MM.1S (cell line): Measurements from ENCODE around the gene LEMD3.

ENCODE experiments used
- DNase-seq: peaks from one replicate; pipeline ENCODE4 v3.0.0-alpha.2; 2015
- H2AFZ ChIP-seq: fragments of 300-600 bp; sonication (generic); 2 replicates; pipeline ENCODE4 v1.6.0; 2016; ENCODE audit warnings: antibody characterized with exemption, low read length
- H3F3A ChIP-seq: fragments of 300-600 bp; sonication (generic); 2 replicates; pipeline ENCODE4 v1.6.1; 2016; ENCODE audit warnings: mild to moderate bottlenecking, antibody characterized with exemption, low read length, moderate library complexity, mixed read lengths; ENCODE audit not compliant: insufficient read depth
- H3K27ac ChIP-seq: fragments of 300-600 bp; sonication (generic); 2 replicates; pipeline ENCODE4 v1.5.1; 2016; ENCODE audit warnings: mild to moderate bottlenecking, low read length
- H3K27me3 ChIP-seq: fragments of 300-600 bp; sonication (generic); replicated peaks from 2 replicates; pipeline ENCODE4 v1.6.0; 2016; ENCODE audit warnings: low read length; ENCODE audit not compliant: insufficient read depth
- H3K36me3 ChIP-seq: fragments of 300-600 bp; sonication (generic); replicated peaks from 2 replicates; pipeline ENCODE4 v1.6.1; 2016; ENCODE audit warnings: mild to moderate bottlenecking, low read length, mixed read lengths; ENCODE audit not compliant: insufficient read depth
- H3K4me1 ChIP-seq: fragments of 300-600 bp; sonication (generic); 2 replicates; pipeline ENCODE4 v1.6.1; 2016; ENCODE audit warnings: low read length, mixed read lengths
- H3K4me2 ChIP-seq: fragments of 300-600 bp; sonication (generic); 2 replicates; pipeline ENCODE4 v1.6.0; 2016; ENCODE audit warnings: low read depth, low read length
- H3K4me3 ChIP-seq: fragments of 300-600 bp; sonication (generic); 2 replicates; pipeline ENCODE4 v1.5.1; 2016; ENCODE audit warnings: low read length, mixed read lengths
- H3K79me2 ChIP-seq: fragments of 300-600 bp; sonication (generic); 2 replicates; pipeline ENCODE4 v1.6.1; 2016; ENCODE audit warnings: mixed run types, low read length, mixed read lengths
- H3K9ac ChIP-seq: fragments of 300-600 bp; sonication (generic); 2 replicates; pipeline ENCODE4 v1.6.1; 2016; ENCODE audit warnings: low read length, mixed read lengths
- H3K9me2 ChIP-seq: fragments of 300-600 bp; sonication (generic); replicated peaks from 2 replicates; pipeline ENCODE4 v1.6.1; 2016; ENCODE audit warnings: mild to moderate bottlenecking, low read length, mixed read lengths; ENCODE audit not compliant: insufficient read depth
- H3K9me3 ChIP-seq: fragments of 300-600 bp; sonication (generic); replicated peaks from 2 replicates; pipeline ENCODE4 v1.6.1; 2016; ENCODE audit warnings: mild to moderate bottlenecking, low read length, mixed read lengths; ENCODE audit not compliant: insufficient read depth
- H4K20me1 ChIP-seq: fragments of 300-600 bp; sonication (generic); 2 replicates; pipeline ENCODE4 v1.6.1; 2016; ENCODE audit warnings: mild to moderate bottlenecking, low read length, moderate library complexity, mixed read lengths; ENCODE audit not compliant: insufficient read depth
- EZH2 ChIP-seq: fragments of 300-600 bp; sonication (generic); optimal IDR thresholded peaks from 2 replicates; pipeline ENCODE3; 2017; ENCODE audit warnings: low read depth, mild to moderate bottlenecking, antibody characterized with exemption, low read length, mixed read lengths
- EZH2phosphoT487 ChIP-seq: fragments of 300-600 bp; sonication (generic); IDR thresholded peaks from 2 replicates; pipeline ENCODE4 v1.6.1; 2018; ENCODE audit warnings: antibody characterized with exemption, low read length
- TF ChIP-seq, protein P1 (sequence below): fragments of 300-600 bp; sonication (generic); IDR thresholded peaks from 2 replicates; pipeline ENCODE4 v1.5.1; 2016; ENCODE audit warnings: antibody characterized with exemption, low read length, mixed read lengths

The LEMD3 gene

DNA sequence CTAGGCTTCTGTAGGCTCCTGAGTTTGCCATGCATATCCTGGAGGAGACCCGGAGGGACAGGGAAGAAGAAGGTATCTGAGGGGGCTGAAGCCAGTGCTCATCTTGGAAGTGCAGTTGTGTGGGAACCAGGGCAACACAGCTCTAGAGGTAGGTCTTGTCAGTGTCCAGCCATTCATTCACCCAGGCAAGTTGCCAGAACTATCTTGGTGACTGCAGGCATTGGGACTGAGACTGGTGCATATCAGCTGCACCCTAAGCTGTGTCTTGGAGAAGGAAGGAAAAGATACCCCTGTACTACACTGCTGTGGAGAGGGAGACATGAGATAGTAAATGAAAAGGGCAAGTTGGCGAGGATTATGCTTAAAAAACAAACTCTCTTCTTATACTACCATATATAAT is 43.4 kb upstream of the LEMD3 start:
- no peak overlapping the region for H3K4me2 ChIP-seq
- H3K36me3 ChIP-seq, result no peaks in the 10 kb centered on the region
- no peak overlapping the region for H2AFZ ChIP-seq
- no peaks in the 10 kb centered on the region for H3K9me3 ChIP-seq
- H3F3A ChIP-seq, result no peaks in the 10 kb centered on the region
- DNase-seq, result no peak
- H4K20me1 ChIP-seq, result no peaks in the 10 kb centered on the region
- no peaks in the 10 kb centered on the region for H3K27me3 ChIP-seq
- no peaks in the 10 kb centered on the region for H3K79me2 ChIP-seq
- H3K27ac ChIP-seq, result no peak overlapping the region
- no peak overlapping the region for H3K9ac ChIP-seq
- H3K4me3 ChIP-seq, result no peak overlapping the region
- TF ChIP-seq EZH2 (no peak), EZH2phosphoT487 (no peak)
- TF ChIP-seq, protein P1, sequence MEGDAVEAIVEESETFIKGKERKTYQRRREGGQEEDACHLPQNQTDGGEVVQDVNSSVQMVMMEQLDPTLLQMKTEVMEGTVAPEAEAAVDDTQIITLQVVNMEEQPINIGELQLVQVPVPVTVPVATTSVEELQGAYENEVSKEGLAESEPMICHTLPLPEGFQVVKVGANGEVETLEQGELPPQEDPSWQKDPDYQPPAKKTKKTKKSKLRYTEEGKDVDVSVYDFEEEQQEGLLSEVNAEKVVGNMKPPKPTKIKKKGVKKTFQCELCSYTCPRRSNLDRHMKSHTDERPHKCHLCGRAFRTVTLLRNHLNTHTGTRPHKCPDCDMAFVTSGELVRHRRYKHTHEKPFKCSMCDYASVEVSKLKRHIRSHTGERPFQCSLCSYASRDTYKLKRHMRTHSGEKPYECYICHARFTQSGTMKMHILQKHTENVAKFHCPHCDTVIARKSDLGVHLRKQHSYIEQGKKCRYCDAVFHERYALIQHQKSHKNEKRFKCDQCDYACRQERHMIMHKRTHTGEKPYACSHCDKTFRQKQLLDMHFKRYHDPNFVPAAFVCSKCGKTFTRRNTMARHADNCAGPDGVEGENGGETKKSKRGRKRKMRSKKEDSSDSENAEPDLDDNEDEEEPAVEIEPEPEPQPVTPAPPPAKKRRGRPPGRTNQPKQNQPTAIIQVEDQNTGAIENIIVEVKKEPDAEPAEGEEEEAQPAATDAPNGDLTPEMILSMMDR, result no peak
- no peaks in the 10 kb centered on the region for H3K4me1 ChIP-seq
- no peaks in the 10 kb centered on the region for H3K9me2 ChIP-seq

DNA sequence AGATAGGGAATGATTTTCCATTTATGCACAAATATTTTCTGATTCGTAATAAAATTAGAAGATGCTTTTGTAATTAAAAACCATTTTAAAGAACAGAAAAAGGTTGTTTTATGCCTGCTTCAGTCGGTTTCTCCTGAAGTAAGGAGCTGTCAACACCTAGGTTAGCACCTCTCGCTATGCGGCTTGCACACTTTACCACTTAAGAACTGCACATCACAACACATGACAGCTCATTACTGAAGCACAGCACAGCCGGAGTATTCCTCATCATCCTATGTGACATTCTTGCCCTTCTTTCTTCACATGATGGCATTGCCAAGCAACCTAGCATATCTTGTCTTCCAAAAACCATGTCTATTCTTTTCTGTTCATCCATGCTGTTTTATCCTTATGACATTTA is 42.9 kb upstream of the LEMD3 start:
- no peaks in the 10 kb centered on the region for H3F3A ChIP-seq
- H3K9ac ChIP-seq, result no peak overlapping the region
- no peaks in the 10 kb centered on the region for H3K9me2 ChIP-seq
- no peaks in the 10 kb centered on the region for H3K27me3 ChIP-seq
- no peaks in the 10 kb centered on the region for H3K36me3 ChIP-seq
- no peaks in the 10 kb centered on the region for H3K4me1 ChIP-seq
- H3K9me3 ChIP-seq, result no peaks in the 10 kb centered on the region
- no peak overlapping the region for H3K4me3 ChIP-seq
- TF ChIP-seq EZH2phosphoT487 (no peak), EZH2 (no peak)
- TF ChIP-seq, protein P1, result no peak
- no peak overlapping the region for H3K4me2 ChIP-seq
- no peak overlapping the region for H3K27ac ChIP-seq
- DNase-seq, result no peak
- H2AFZ ChIP-seq, result no peak overlapping the region
- no peaks in the 10 kb centered on the region for H4K20me1 ChIP-seq
- no peaks in the 10 kb centered on the region for H3K79me2 ChIP-seq

DNA sequence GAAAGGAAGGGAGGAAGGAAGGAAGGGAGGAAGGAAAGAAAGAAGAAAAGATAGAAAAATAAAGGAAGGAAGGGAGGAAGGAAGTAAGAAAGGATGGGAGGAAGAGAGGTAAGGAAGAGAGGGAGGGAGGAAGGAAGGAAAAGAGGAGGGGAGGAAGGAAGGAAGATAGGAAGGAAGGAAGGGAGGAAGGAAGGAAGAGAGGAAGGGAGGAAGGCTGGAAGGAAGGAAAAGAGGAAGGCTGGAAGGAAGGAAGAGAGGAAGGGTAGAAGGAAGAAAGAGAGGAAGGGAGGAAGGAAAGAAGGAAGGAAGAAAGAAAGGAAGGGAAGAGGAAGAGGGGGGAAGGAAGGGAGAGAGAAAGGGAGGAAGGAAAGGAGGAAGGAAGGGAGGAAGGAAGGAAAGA is 35.5 kb upstream of the LEMD3 start:
- Histone ChIP-seq H4K20me1 (no peaks in the 10 kb centered on the region), H3K36me3 (no peaks in the 10 kb centered on the region), H3K27ac (no peak overlapping the region), H3K27me3 (no peaks in the 10 kb centered on the region), H3K9me2 (no peaks in the 10 kb centered on the region), H3F3A (no peaks in the 10 kb centered on the region), H2AFZ (no peak overlapping the region), H3K79me2 (no peaks in the 10 kb centered on the region), H3K9ac (no peak overlapping the region), H3K4me2 (no peak overlapping the region), H3K9me3 (no peaks in the 10 kb centered on the region), H3K4me3 (no peak overlapping the region), H3K4me1 (peaks cover 3% of the 10 kb centered on the region; the same call in 1 of the 2 replicates)
- no peak for DNase-seq
- TF ChIP-seq EZH2 (no peak), EZH2phosphoT487 (no peak)
- TF ChIP-seq, protein P1, result no peak
